CD14-positive monocyte (primary cell): ENCODE measurements around the gene TENM3. TPM values are rescaled to one million over a fixed set of nuclear protein-coding genes. Genes with fewer than 3 reads are reported as not detected.
"Not testable (repeated sequence)": the region's sequence is repeated elsewhere in the genome, so short reads cannot be mapped to it uniquely, and the experiment has no call there.

Experiments
- DNase-seq, 3 donors: peaks; one replicate each; pipeline ENCODE4 v3.0.0-alpha.2; 2011 to 2022
- H2AFZ ChIP-seq: 2 replicates; pipeline ENCODE4 v1.6.0; 2012; ENCODE audit warnings: mild to moderate bottlenecking, low read depth, low read length, inconsistent platforms; ENCODE audit not compliant: insufficient read depth, poor library complexity, severe bottlenecking
- H3K27ac ChIP-seq, 2 donors: 1 replicate in 1 of 2; 2 replicates in 1 of 2; pipeline ENCODE4 v1.5.1; 2012 to 2013; ENCODE audit warnings: low read length in 2 of 2, control low read depth in 1 of 2, inconsistent platforms in 1 of 2, low read depth in 1 of 2, mild to moderate bottlenecking in 1 of 2
- H3K27me3 ChIP-seq, 2 donors: one replicate each; pipeline versions ENCODE4 v1.6.0 to v1.6.1; 2011 to 2013; ENCODE audit warnings: low read length in 2 of 2; ENCODE audit not compliant: control insufficient read depth in 2 of 2, insufficient read depth in 2 of 2
- H3K36me3 ChIP-seq, 2 donors: replicated peaks in 1 of 2; 1 replicate in 1 of 2; 2 replicates in 1 of 2; pipeline versions ENCODE4 v1.5.1 to v1.6.1; 2012 to 2013; ENCODE audit warnings: low read length in 2 of 2, control low read depth in 1 of 2, inconsistent platforms in 1 of 2, mild to moderate bottlenecking in 1 of 2; ENCODE audit not compliant: insufficient read depth in 2 of 2, control insufficient read depth in 1 of 2
- H3K4me1 ChIP-seq, 2 donors: 1 replicate in 1 of 2; 2 replicates in 1 of 2; pipeline versions ENCODE4 v1.5.1 to v1.6.1; 2012 to 2013; ENCODE audit warnings: low read length in 2 of 2, control low read depth in 1 of 2, inconsistent platforms in 1 of 2, mild to moderate bottlenecking in 1 of 2, moderate library complexity in 1 of 2; ENCODE audit not compliant: insufficient read depth in 2 of 2, control insufficient read depth in 1 of 2
- H3K4me2 ChIP-seq: replicated peaks from 2 replicates; pipeline ENCODE3; 2012; ENCODE audit warnings: low read length, moderate library complexity, mild to moderate bottlenecking; ENCODE audit not compliant: poor library complexity, severe bottlenecking; ENCODE audit errors: extremely low read depth
- H3K4me3 ChIP-seq, 3 experiments: fragments of 200-600 bp in 1 of 3; sonication (generic) in 1 of 3; replicated peaks in 1 of 3; 1 replicate in 2 of 3; 2 replicates in 1 of 3; pipeline ENCODE4 v1.5.1; 2011 to 2013; ENCODE audit warnings: low read length in 3 of 3, mild to moderate bottlenecking in 3 of 3, control low read depth in 2 of 3, low read depth in 2 of 3, inconsistent platforms in 1 of 3, moderate library complexity in 1 of 3
- H3K79me2 ChIP-seq: 2 replicates; pipeline ENCODE4 v1.6.0; 2012; ENCODE audit warnings: mild to moderate bottlenecking, control low read depth, inconsistent platforms, low read length, moderate library complexity; ENCODE audit not compliant: insufficient read depth
- H3K9ac ChIP-seq: 2 replicates; pipeline ENCODE4 v1.6.0; 2017; ENCODE audit warnings: low read length, mild to moderate bottlenecking; ENCODE audit not compliant: insufficient read depth, poor library complexity, severe bottlenecking
- H3K9me3 ChIP-seq, 2 donors: replicated peaks in 1 of 2; 1 replicate in 1 of 2; 2 replicates in 1 of 2; pipeline versions ENCODE4 v1.5.1 to v1.6.1; 2012 to 2013; ENCODE audit warnings: low read length in 2 of 2, control low read depth in 1 of 2; ENCODE audit not compliant: control insufficient read depth in 1 of 2, insufficient read depth in 1 of 2
- H4K20me1 ChIP-seq: 2 replicates; pipeline ENCODE4 v1.6.0; 2012; ENCODE audit warnings: mild to moderate bottlenecking, low read length, control low read depth, moderate library complexity; ENCODE audit not compliant: insufficient read depth
- H3K27ac Mint-ChIP-seq, 7 donors: one replicate each; pipeline ENCODE4 v1.8.0; 2020; ENCODE audit warnings: mild to moderate bottlenecking in 7 of 7, mixed read lengths in 7 of 7, moderate library complexity in 6 of 7, inconsistent platforms in 2 of 7
- H3K27me3 Mint-ChIP-seq, 3 donors: one replicate each; pipeline ENCODE4 v1.8.0; 2021 to 2022; ENCODE audit warnings: low read depth in 3 of 3, mild to moderate bottlenecking in 3 of 3, mixed read lengths in 3 of 3, moderate library complexity in 3 of 3, inconsistent platforms in 1 of 3
- H3K36me3 Mint-ChIP-seq, 2 donors: one replicate each; pipeline ENCODE4 v1.8.0; 2020; ENCODE audit warnings: mixed read lengths in 2 of 2, inconsistent platforms in 1 of 2, mild to moderate bottlenecking in 1 of 2
- H3K4me1 Mint-ChIP-seq: one replicate; pipeline ENCODE4 v1.8.0; 2020; ENCODE audit warnings: mild to moderate bottlenecking, mixed read lengths
- H3K4me3 Mint-ChIP-seq, 2 donors: one replicate each; pipeline ENCODE4 v1.8.0; 2020; ENCODE audit warnings: mild to moderate bottlenecking in 2 of 2, mixed read lengths in 2 of 2, moderate library complexity in 1 of 2
- H3K9me3 Mint-ChIP-seq, 7 donors: one replicate each; pipeline ENCODE4 v1.8.0; 2020 to 2022; ENCODE audit warnings: mixed read lengths in 7 of 7, mild to moderate bottlenecking in 6 of 7, moderate library complexity in 6 of 7, inconsistent platforms in 2 of 7
- CTCF ChIP-seq: fragments of 200-600 bp; IDR thresholded peaks from one replicate; pipeline ENCODE4 v1.8.0; 2022; ENCODE audit warnings: antibody characterized with exemption, mild to moderate bottlenecking
- WGBS: methylation state at CpG from one replicate; pipeline ENCODE4 v1.1.5; 2013; ENCODE audit warnings: missing lambda C conversion rate; ENCODE audit not compliant: insufficient coverage; 5-methylcytosine and 5-hydroxymethylcytosine counted together
- intact Hi-C, 2 donors: fragments of 100-400 bp; cut with micrococcal nuclease; formaldehyde crosslinking; loops; one replicate each; pipeline versions ENCODE4 v1.15.0 to v1.15.1; 2023
- polyA plus RNA-seq, 3 donors: library from polyadenylated mRNA; depleted of rRNA in 1 of 3; unstranded in 2 of 3; stranded (reverse) in 1 of 3; fragments of 300-500 nt in 2 of 3; fragments of >200 nt in 1 of 3; fragmentation: Illumina TruSeq in 2 of 3; gene quantifications; 1 replicate in 2 of 3; 2 replicates in 1 of 3; pipeline ENCODE4 v1.2.3, GENCODE V29; 2012 to 2021

TENM3 gene
- polyA plus RNA-seq, 3 donors, result not detected

GRCh38 chr4:182236186-182236585 lies 7.0 kb upstream of the TENM3 start:
- H3K9me3 ChIP-seq, result peaks cover 0 to 3% of the 10 kb centered on the region in 2 donors
- peaks cover 0 to 2% (median 0%) of the 10 kb centered on the region in 3 donors for H3K27me3 Mint-ChIP-seq
- no CpG with 5 or more reads among the region's 2 CpGs for WGBS
- TF ChIP-seq CTCF, result no peak
- no peak for DNase-seq
- no peak overlapping the region for H3K4me2 ChIP-seq
- no peak overlapping the region for H3K4me3 ChIP-seq
- H3K36me3 Mint-ChIP-seq, result no peaks in the 10 kb centered on the region
- H3K4me1 ChIP-seq, result no peaks in the 10 kb centered on the region
- no peak overlapping the region for H3K4me3 Mint-ChIP-seq
- no peak overlapping the region for H3K27ac ChIP-seq
- H3K27me3 ChIP-seq, result no peaks in the 10 kb centered on the region
- no peak overlapping the region for H3K9ac ChIP-seq
- no peak overlapping the region for H2AFZ ChIP-seq
- H3K9me3 Mint-ChIP-seq, result peaks cover 0 to 8% (median 5%) of the 10 kb centered on the region in 7 donors
- no peaks in the 10 kb centered on the region for H3K36me3 ChIP-seq
- H4K20me1 ChIP-seq, result no peaks in the 10 kb centered on the region
- no peaks in the 10 kb centered on the region for H3K79me2 ChIP-seq
- no peaks in the 10 kb centered on the region for H3K4me1 Mint-ChIP-seq
- intact Hi-C loops, result no loop called here
- H3K27ac Mint-ChIP-seq, result no peak overlapping the region

- H3K27me3 Mint-ChIP-seq, H3K9ac ChIP-seq, DNase-seq, H3K27ac Mint-ChIP-seq, H3K4me1 ChIP-seq, H3K27ac ChIP-seq, H3K4me3 ChIP-seq, H2AFZ ChIP-seq, H3K9me3 ChIP-seq, H3K4me1 Mint-ChIP-seq, H3K79me2 ChIP-seq, intact Hi-C loops, H3K27me3 ChIP-seq, H4K20me1 ChIP-seq, H3K36me3 Mint-ChIP-seq, H3K4me3 Mint-ChIP-seq, H3K36me3 ChIP-seq, H3K4me2 ChIP-seq: not testable (repeated sequence)
- 91% methylated on average over 2 of the region's 6 CpGs for WGBS
- H3K9me3 Mint-ChIP-seq, result peaks cover 2 to 10% (median 5%) of the 10 kb centered on the region in 7 donors
Observed at GRCh38 chr4:182237010-182237409, 6.2 kb upstream of the TENM3 start.
